Measurements from ENCODE around the gene WWP2.
"Not testable (repeated sequence)": the region's sequence is repeated elsewhere in the genome, so short reads cannot be mapped to it uniquely, and the experiment has no call there.

The WWP2 gene

DNA sequence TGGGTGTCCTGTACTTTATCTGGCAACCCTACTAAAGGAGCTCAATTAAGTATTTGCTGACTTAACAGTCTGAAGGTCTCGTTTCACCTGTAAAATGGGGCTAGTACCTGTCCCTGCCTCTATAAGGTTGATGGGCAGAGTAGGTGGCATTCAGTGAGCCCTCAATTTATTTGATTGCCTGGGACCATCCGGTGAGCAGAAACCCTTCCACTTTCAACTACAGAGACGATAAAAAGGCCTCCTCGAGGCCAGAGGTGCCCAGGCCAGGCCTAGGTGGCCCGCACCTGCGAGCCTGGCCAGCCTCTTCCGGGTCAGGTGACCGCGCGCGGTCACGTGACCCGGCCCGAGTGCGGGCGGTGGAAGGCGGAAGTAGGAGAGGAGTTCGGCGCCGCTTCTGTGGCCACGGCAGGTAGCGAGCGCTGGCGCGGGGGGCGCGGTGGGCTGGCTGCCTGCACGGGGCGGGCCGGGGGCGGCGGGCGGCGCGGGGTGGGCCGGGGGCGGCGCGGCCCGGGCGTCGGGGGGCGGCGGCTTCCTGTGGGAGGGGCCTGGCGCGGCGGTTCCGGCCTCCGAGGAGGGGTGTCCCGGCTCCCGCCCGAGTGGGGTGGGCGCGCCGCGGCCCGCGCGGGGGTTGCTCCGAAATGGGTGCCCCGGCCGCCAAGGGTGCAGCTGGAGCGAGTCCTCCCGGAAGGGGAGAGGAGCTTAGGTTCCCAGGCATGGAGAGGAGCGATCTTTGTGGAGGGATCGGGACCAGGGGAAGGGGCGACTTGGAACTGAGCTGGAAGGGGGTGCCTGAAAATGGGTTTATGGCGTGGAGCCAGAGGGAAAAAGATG, at the start of gene WWP2:
Gene WWP2 (plus strand): TSS at position 350 of the 831 bp plus-strand sequence. CDS start 24,679 bp downstream, outside the sequence.
- peak; percentile 71 for DNase-seq

DNA sequence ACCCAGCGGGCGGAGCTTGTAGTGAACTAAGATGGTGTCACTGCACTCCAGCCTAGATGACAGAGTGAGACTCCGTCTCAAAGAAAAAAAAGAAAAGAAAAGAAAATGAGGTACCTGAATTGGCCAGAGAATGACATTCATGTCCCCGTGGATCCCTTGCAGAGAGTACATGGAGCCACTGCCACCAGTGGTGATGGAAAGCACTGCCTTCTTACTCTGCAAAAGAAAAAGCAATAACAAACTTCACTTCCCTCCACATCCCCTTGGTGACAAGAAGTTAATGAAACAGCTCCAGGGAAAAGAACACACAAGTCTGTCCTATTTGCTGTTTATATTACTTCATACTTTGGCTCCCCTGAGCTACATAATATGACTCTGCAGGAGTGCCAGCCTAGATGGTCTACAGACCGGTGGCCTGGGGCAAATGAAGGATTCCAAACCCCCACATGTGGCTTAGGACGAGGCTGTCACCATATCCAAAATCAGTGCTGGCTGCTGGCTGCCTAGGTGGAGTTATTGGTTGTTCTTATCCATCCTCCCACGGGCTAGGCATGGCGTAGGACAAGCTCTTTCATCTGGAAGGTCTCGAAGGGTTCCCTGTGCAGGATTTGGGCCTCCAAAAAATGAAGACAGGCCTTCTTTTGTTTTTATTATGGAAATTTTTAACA, 49.1 kb upstream of the WWP2 start:
- DNase-seq = no peak

DNA sequence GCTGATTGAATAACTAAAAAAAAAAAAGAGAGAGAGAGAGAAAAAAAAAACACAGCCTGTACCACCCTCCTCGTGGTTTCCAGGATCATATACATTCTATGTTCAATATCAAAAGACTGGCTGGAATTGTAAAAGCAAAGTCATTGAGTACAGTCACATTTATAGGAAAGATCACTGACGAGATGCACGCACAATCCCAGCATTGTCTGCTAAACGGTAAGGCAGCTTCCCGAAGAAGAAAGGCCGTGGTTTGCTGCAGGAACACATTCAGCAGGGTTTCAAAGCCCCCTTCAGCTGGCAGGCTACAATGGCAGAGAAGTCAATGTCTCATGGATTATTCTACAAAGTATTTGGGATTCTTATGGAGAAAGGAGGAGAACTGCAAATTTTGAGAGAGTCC, 45.1 kb upstream of the WWP2 start:
- no peak for DNase-seq

- DNase-seq = no peak
Measured at GRCh38 chr16:69718111-69718764, 43.9 kb upstream of the WWP2 start.

GRCh38 chr16:69720822-69721430, 41.2 kb upstream of the WWP2 start:
- no peak for DNase-seq

DNA sequence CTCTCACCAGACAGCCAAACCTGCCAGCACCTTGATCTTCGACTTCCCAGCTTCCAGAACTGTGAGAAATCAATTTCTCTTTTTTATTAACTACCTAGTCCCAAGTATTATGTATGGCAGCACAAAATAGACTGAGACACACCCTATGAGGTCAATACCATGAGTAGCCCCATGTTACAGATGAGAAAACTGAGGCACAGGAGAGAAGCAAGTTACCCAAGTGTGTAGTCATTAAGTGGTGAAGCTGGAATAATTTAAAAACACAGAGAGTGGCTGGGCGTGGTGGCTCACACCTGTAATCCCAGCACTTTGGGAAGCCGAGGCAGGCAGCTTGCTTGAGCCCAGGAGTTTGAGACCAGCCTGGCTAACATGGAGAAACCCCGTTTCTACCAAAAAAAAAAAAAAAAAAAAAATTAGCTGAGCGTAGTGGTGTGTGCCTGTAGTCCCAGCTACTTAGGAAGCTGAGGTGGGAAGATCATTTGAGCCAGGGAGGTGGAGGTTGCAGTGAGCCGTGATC, 40.6 kb upstream of the WWP2 start:
- no peak for DNase-seq

DNA sequence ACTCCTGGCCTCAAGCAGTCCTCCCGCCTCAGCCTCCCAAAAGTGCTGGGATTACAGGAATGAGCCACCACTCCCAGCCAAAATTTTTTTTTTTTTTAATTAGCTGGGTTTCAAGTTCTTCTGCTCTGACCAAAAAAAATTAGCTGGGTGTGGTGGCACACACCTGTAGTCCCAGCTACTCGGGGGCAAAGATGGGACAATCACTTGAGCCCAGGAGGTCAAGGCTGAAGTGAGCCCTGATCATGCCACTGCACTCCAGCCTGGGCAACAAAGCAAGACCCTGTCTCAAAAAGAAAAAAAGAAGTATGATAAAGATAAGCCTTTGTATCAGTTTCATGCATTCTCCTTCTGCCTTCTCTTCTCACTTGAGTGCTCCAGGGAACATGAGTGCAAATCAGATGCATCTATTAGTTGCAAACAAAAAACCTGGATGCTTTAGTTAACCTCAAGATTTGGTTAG, 37.7 kb upstream of the WWP2 start:
- DNase-seq = no peak

DNA sequence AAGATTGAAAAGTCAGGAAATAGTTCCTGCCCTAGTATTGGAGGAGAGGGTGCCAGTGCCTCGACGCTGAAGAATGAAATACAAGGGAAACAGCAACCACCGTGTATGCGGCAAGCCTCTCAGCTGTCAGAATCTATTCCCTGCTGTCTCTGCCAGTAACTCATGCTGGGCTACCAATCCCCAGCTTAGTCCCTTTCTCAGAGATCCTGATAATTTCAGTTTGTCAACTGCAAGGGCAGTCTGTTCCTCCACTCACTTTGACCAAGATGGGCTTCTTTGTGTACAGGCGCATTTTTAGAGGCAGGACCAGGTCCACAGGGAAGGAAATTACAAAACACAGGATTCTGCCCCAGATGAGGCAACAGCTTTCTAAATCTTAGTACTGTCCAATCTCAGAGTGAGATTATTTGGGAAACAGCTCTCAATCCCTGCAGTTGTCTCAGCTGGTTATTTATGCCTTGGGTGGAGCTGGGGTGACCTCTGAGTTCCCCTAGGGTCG, 37.1 kb upstream of the WWP2 start:
- DNase-seq = no peak

GRCh38 chr16:69725480-69726312, 36.4 kb upstream of the WWP2 start:
- DNase-seq = no peak

DNA sequence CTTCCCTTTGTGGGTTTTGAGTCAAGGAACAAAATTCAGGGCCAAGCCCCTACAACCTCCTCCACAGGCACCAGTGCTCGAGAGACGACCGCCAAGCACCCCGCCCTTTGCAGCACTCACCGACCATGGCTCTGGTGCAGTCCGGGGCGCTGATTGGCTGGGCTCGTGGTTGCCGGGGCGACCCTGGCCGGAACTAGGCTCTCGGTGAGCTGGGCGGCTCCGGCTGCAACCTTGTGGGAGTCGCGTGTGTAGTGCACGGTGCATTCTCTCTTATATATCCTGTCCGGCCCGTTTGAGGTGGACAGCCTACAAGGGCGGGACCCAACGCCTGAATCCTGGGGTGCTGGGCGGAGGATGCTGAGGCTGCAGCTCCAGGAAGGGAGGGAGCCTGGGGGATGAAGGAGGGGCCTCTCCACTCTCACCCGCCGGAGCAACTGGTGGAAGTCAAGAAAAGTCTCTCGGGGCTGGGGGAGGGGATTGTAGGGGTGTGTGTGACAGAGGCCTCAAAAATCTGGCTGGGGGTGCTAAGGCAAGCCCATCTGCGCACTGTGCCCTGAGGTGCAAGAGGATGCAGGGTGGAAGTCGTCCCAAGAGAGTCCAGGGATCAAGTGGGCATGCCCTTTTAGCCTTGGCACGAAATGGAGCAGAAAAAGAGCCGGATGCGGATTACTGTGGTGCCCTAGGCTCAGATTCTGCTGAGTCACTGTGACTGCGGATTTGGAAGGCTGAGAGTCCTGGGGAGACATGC, 35.6 kb upstream of the WWP2 start, which contains the start of gene NQO1:
Gene NQO1 (minus strand): TSS at position 248 of the 748 bp plus-strand sequence. CDS start 121 bp downstream, at position 127.
- peak; percentile 73 for DNase-seq

GRCh38 chr16:69727916-69728270, 34.2 kb upstream of the WWP2 start:
- no peak for DNase-seq

DNA sequence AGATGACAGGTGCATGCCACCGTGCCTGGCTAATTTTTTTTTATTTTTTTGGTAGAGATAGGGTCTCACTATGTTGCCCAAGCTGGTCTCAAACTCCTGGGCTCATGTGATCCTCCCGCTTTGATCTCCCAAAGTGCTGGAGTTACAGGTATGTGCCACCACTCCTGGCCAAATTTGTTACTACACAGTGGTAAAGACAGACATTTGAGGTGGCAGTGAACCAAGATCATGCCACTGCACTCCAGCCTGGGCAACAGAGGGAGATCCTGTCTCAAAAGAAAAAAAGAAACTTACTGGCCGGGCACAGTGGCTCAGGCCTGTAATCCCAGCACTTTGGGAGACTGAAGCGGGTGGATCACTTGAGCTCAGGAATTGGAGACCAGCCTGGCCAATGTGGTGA, 33.1 kb upstream of the WWP2 start:
- DNase-seq = not testable (repeated sequence)

GRCh38 chr16:69731280-69731679, 30.9 kb upstream of the WWP2 start:
- DNase-seq = not testable (repeated sequence)

DNA sequence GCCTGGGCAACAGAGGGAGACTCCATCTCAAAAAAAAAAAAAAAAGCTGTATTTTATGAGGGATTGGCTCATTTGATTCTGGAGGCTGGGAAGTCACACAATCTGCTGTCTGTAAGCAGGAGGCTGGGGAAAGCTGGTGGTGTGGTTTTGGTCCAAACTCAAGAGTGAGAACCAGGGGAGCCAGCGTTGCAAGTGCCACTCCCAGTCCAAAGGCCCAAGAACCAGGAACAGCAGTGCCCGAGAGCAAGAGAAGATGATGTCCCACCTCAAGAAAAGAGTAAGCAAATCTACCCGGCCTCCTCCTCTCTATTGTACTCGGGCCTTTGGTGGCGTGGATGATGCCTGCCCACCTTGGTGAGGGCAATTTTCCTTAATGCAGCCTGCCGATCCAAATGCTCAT, 30.0 kb upstream of the WWP2 start:
- DNase-seq = no peak

GRCh38 chr16:69741519-69741918, 20.6 kb upstream of the WWP2 start:
- no peak for DNase-seq

DNA sequence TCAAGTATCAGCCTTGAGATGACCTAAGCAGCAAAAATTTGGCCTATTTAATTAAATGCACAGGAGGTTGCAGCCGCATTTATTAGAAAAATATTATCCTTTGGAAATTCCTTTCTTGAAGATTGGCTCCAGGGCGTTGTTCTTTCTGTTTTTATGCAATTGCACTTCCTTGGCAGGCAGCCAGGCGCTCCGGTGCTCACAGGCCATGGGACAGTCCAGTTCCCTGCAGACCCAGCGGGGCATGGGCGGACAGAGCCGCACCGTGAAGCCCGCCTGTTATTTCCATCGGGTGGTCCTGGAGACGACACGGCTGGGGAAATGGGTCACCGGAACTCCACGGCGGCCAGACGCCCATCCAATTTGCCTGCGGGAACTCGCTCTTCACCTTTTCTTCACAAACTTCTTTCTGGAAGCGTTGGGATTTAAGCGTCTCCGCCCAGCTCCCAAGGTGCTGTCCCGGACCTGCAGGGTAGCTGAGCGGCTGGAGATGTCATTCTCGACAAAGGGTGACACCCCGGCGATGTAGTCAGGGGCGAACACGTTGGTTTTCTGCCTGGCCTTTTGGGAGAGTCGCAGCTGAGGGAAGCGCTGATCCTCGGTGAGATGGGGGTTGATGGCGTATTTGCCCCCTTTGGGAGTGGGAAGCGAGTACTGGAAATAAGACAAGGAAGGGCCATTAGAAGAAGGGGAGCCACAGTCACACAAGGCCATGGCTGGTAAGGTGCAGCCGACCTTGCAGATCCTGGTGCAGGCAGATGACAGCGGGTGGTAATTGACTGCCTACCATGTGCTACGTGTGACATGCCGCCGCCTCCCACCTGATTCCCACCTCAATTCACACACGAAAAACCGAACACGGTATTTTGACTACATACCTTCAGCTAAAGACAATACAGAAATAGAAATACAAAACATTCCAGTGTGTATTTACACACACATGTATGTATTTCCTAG, 19.9 kb upstream of the WWP2 start:
- no peak for DNase-seq

DNA sequence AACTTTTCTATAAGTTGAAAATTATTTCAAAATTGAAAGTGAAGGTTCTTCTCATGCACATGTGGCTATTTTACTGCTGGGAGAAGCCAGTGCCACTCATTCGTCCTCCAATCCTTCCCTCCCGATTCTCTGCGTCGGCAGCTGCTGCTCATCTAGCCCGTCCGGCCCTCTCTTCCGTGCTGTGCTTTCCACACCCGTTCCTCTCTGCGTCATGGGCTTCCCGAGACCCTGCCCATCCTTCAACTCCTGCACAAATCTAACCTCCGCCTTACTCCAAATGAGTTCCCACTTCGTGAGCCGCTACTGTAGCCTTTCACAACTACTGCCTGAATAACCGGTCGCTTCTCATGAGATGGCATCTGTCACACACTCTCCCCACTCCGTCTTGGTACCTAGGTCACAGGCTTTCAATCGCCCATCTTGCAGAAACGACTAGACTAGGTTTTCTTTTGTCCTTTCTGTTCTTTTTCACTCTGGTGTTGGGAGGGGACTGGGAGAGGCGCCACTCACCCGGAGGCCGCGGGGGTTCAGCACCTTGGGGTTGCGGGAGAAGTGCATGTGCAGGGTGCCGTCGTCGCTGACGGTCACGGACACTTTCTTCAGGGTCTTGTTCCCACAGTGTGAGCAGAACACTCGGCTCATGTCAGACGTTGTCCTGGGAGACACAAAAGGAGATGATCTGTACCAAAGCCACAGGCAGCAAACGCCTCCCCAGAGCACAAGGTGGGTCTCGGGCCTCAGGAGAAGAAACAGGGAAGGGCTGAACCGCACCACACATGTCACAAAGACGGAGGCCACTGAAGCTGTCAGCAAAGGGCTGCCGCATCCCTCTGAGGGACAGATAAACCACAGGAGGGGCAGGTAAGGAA, 17.5 kb upstream of the WWP2 start:
- DNase-seq = no peak

GRCh38 chr16:69745232-69745612, 16.9 kb upstream of the WWP2 start:
- no peak for DNase-seq

GRCh38 chr16:69745959-69746358, 16.2 kb upstream of the WWP2 start:
- DNase-seq = no peak

Measured in NCI-H1105 treated with DMSO at 0.1 percent for 48 hours (cell line).